Neural progenitor cell (in vitro differentiated cells): Measurements from ENCODE around the gene CDK11A. TPM values are rescaled to one million over a fixed set of nuclear protein-coding genes. Genes with fewer than 3 reads are reported as not detected.
"Not testable (repeated sequence)": the region's sequence is repeated elsewhere in the genome, so short reads cannot be mapped to it uniquely, and the experiment has no call there.

Experiments
- DNase-seq: peaks from one replicate; pipeline ENCODE4 v3.0.0-alpha.2; 2016; ENCODE audit warnings: low spot score
- H2AFZ ChIP-seq: fragments of 200-600 bp; sonication (generic); replicated peaks from 2 replicates; pipeline ENCODE4 v1.6.1; 2016; ENCODE audit warnings: antibody characterized with exemption
- H3F3A ChIP-seq: fragments of 200-600 bp; sonication (generic); 2 replicates; pipeline ENCODE4 v1.6.1; 2016; ENCODE audit warnings: antibody characterized with exemption, low read depth
- H3K27ac ChIP-seq: fragments of 200-600 bp; sonication (generic); 2 replicates; pipeline ENCODE4 v1.5.1; 2016; ENCODE audit warnings: mild to moderate bottlenecking
- H3K27me3 ChIP-seq: fragments of 200-600 bp; sonication (generic); 2 replicates; pipeline ENCODE4 v1.6.1; 2016; ENCODE audit warnings: mild to moderate bottlenecking, moderate library complexity
- H3K36me3 ChIP-seq: fragments of 200-600 bp; sonication (generic); 2 replicates; pipeline ENCODE4 v1.5.1; 2016
- H3K4me1 ChIP-seq: fragments of 200-600 bp; sonication (generic); 2 replicates; pipeline ENCODE4 v1.6.1; 2016; ENCODE audit warnings: mixed run types
- H3K4me2 ChIP-seq: fragments of 200-600 bp; sonication (generic); 2 replicates; pipeline ENCODE4 v1.6.1; 2016
- H3K4me3 ChIP-seq: fragments of 200-600 bp; sonication (generic); 2 replicates; pipeline ENCODE4 v1.5.1; 2016
- H3K79me2 ChIP-seq: fragments of 200-600 bp; sonication (generic); 2 replicates; pipeline ENCODE4 v1.6.1; 2016; ENCODE audit warnings: low read depth
- H3K9ac ChIP-seq: fragments of 200-600 bp; sonication (generic); 2 replicates; pipeline ENCODE4 v1.6.1; 2016
- H3K9me3 ChIP-seq: fragments of 200-600 bp; sonication (generic); 2 replicates; pipeline ENCODE4 v1.5.1; 2016; ENCODE audit warnings: low read depth
- H4K20me1 ChIP-seq: fragments of 200-600 bp; sonication (generic); 2 replicates; pipeline ENCODE4 v1.6.1; 2016; ENCODE audit warnings: low read depth
- H3K27ac Mint-ChIP-seq: 3 replicates; pipeline ENCODE4 v1.8.0; 2021; ENCODE audit warnings: mixed read lengths
- H3K27me3 Mint-ChIP-seq: 2 replicates; pipeline ENCODE4 v1.8.0; 2022; ENCODE audit warnings: low read depth, mild to moderate bottlenecking, inconsistent platforms, moderate library complexity, mixed read lengths; ENCODE audit not compliant: insufficient read depth
- H3K36me3 Mint-ChIP-seq: 3 replicates; pipeline ENCODE4 v1.8.0; 2021; ENCODE audit warnings: mixed read lengths
- H3K4me1 Mint-ChIP-seq: 3 replicates; pipeline ENCODE4 v1.8.0; 2021; ENCODE audit warnings: mixed read lengths
- H3K4me3 Mint-ChIP-seq: 3 replicates; pipeline ENCODE4 v1.8.0; 2021; ENCODE audit warnings: mild to moderate bottlenecking, moderate library complexity, mixed read lengths
- H3K9me3 Mint-ChIP-seq: 3 replicates; pipeline ENCODE4 v1.8.0; 2020; ENCODE audit warnings: mixed read lengths
- CTCF ChIP-seq: fragments of 200-600 bp; sonication (generic); IDR thresholded peaks from 2 replicates; pipeline ENCODE4 v1.5.1; 2017; ENCODE audit warnings: antibody characterized with exemption, mild to moderate bottlenecking
- EZH2 ChIP-seq: fragments of 200-600 bp; sonication (generic); IDR thresholded peaks from 2 replicates; pipeline ENCODE4 v1.6.1; 2017; ENCODE audit warnings: antibody characterized with exemption, mild to moderate bottlenecking, moderate library complexity
- EZH2phosphoT487 ChIP-seq: fragments of 200-600 bp; sonication (generic); IDR thresholded peaks from 2 replicates; pipeline ENCODE4 v1.6.1; 2017; ENCODE audit warnings: antibody characterized with exemption
- total RNA-seq: library from RNA; depleted of rRNA; stranded (reverse); fragments of >200 nt; gene quantifications from 2 replicates; pipeline ENCODE4 v1.2.3, GENCODE V29; 2015; ENCODE audit warnings: low replicate concordance

The CDK11A gene
- total RNA-seq, 1 donor from 2014 or later: 6.6 TPM

GRCh38 chr1:1753607-1754005 lies 29.4 kb upstream of the CDK11A start:
- peaks cover 4% of the 10 kb centered on the region for H3K27me3 Mint-ChIP-seq
- Histone ChIP-seq H3K27me3 (no peaks in the 10 kb centered on the region), H4K20me1 (peaks cover 5% of the 10 kb centered on the region), H3K4me1 (no peaks in the 10 kb centered on the region), H2AFZ (no peak overlapping the region), H3F3A (no peaks in the 10 kb centered on the region), H3K79me2 (no peaks in the 10 kb centered on the region), H3K9ac (no peak overlapping the region), H3K9me3 (no peaks in the 10 kb centered on the region), H3K27ac (no peak overlapping the region), H3K4me2 (no peak overlapping the region), H3K36me3 (no peaks in the 10 kb centered on the region), H3K4me3 (no peak overlapping the region)
- no peak overlapping the region for H3K4me3 Mint-ChIP-seq
- no peaks in the 10 kb centered on the region for H3K9me3 Mint-ChIP-seq
- H3K27ac Mint-ChIP-seq: no peak overlapping the region
- H3K36me3 Mint-ChIP-seq: peaks cover 9% of the 10 kb centered on the region
- H3K4me1 Mint-ChIP-seq: peaks cover 2% of the 10 kb centered on the region
- no peak for TF ChIP-seq CTCF
- no peak for TF ChIP-seq EZH2
- TF ChIP-seq EZH2phosphoT487: no peak
- no peak for DNase-seq

GRCh38 chr1:1752636-1753606 lies 28.8 kb upstream of the CDK11A start:
- no peaks in the 10 kb centered on the region for H3F3A ChIP-seq
- no peak overlapping the region for H3K9ac ChIP-seq
- H3K27ac Mint-ChIP-seq: no peak overlapping the region
- peaks cover 4% of the 10 kb centered on the region for H3K27me3 Mint-ChIP-seq
- H3K4me1 ChIP-seq: no peaks in the 10 kb centered on the region
- H3K9me3 Mint-ChIP-seq: no peaks in the 10 kb centered on the region
- H2AFZ ChIP-seq: no peak overlapping the region
- no peaks in the 10 kb centered on the region for H3K27me3 ChIP-seq
- H3K4me2 ChIP-seq: no peak overlapping the region
- H3K4me3 Mint-ChIP-seq: no peak overlapping the region
- TF ChIP-seq EZH2phosphoT487 (no peak), CTCF (no peak), EZH2 (no peak)
- peaks cover 4% of the 10 kb centered on the region for H3K4me1 Mint-ChIP-seq
- peaks cover 5% of the 10 kb centered on the region for H3K36me3 Mint-ChIP-seq
- H3K79me2 ChIP-seq: no peaks in the 10 kb centered on the region
- no peak overlapping the region for H3K27ac ChIP-seq
- no peaks in the 10 kb centered on the region for H3K36me3 ChIP-seq
- DNase-seq: no peak
- no peaks in the 10 kb centered on the region for H4K20me1 ChIP-seq
- no peak overlapping the region for H3K4me3 ChIP-seq
- H3K9me3 ChIP-seq: no peaks in the 10 kb centered on the region

GRCh38 chr1:1752190-1752589 lies 28.0 kb upstream of the CDK11A start:
- H3K36me3 Mint-ChIP-seq: peaks cover 2% of the 10 kb centered on the region
- Histone ChIP-seq H3K79me2 (no peaks in the 10 kb centered on the region), H3K36me3 (no peaks in the 10 kb centered on the region), H3K4me1 (no peaks in the 10 kb centered on the region), H3K4me3 (no peak overlapping the region), H3K4me2 (no peak overlapping the region), H3F3A (no peaks in the 10 kb centered on the region), H4K20me1 (no peaks in the 10 kb centered on the region), H2AFZ (no peak overlapping the region), H3K9me3 (no peaks in the 10 kb centered on the region), H3K27ac (no peak overlapping the region), H3K27me3 (no peaks in the 10 kb centered on the region), H3K9ac (no peak overlapping the region)
- H3K27me3 Mint-ChIP-seq: peaks cover 2% of the 10 kb centered on the region
- DNase-seq: no peak
- peaks cover 3% of the 10 kb centered on the region for H3K4me1 Mint-ChIP-seq
- H3K4me3 Mint-ChIP-seq: no peak overlapping the region
- no peak overlapping the region for H3K27ac Mint-ChIP-seq
- no peak for TF ChIP-seq EZH2phosphoT487
- TF ChIP-seq CTCF: no peak
- no peak for TF ChIP-seq EZH2
- H3K9me3 Mint-ChIP-seq: no peaks in the 10 kb centered on the region

- not testable (repeated sequence) for H3K4me1 ChIP-seq, H3K4me2 ChIP-seq, H3K36me3 ChIP-seq, H4K20me1 ChIP-seq, H3K27ac Mint-ChIP-seq, H3K4me3 Mint-ChIP-seq, DNase-seq, H2AFZ ChIP-seq, H3K4me1 Mint-ChIP-seq, H3F3A ChIP-seq, H3K27me3 ChIP-seq, H3K79me2 ChIP-seq, H3K4me3 ChIP-seq, H3K36me3 Mint-ChIP-seq, H3K27ac ChIP-seq, H3K27me3 Mint-ChIP-seq, H3K9ac ChIP-seq, H3K9me3 Mint-ChIP-seq, H3K9me3 ChIP-seq
Observed at GRCh38 chr1:1749941-1750340, 25.8 kb upstream of the CDK11A start.
